Measurements from ENCODE around the gene LSR. TPM values are rescaled to one million over a fixed set of nuclear protein-coding genes. Genes with fewer than 3 reads are reported as not detected.

LSR gene
- total RNA-seq, 4 donors from 2014 or later: 2.5 to 11.4 (median 5.2) TPM

DNA sequence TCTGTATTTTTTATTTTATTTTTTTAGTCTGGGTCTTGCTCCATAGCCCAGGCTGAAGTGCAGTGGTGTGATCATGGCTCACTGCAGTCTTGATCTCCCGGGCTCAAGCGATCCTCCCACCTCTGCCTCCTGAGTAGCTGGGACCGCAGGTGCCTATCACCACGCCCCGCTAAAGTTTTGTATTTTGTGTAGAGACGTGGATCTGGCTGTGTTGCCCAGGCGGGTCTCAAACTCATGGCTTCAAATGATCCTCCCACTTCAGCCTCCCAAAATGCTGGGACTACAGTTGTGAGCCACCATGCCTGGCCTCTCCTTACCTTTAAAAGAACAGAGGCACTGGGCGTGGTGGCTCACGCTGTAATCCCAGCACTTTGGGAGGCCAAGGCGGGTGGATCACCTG, 38.9 kb downstream of the LSR start:
- intact Hi-C loops (cut with DNase I; ENCODE audit: low total_unique reads): no loop called here

DNA sequence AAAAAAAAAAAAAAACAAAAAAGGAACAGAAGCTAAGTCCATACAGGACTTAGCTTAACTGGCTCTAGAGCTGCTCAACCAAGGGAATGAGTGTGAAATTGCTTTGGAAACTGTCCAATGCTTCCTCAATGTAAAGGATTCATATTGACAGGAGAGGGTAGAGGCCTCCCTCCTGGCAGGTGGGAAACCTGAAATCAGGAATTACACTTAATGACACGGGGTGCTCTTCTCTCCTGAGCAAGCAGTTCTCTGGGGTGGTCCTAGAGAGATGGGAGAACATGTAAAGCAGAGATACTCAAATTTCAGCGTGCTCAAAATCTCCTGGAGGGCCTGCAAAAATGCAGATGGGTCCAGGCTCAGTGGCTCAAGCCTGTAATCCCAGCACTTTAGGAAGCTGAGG, 39.5 kb downstream of the LSR start:
- Histone ChIP-seq H3K9me3 (no peaks in the 10 kb centered on the region), H3K27me3 (peaks cover 1 to 12% (median 7%) of the 10 kb centered on the region in 3 donors), H3K4me1 (no peaks in the 10 kb centered on the region), H3K27ac (no peak overlapping the region), H3K4me3 (no peak overlapping the region), H3K36me3 (no peaks in the 10 kb centered on the region)
- ATAC-seq (no peak), DNase-seq (no peak)
- intact Hi-C loops (cut with DNase I; ENCODE audit: low total_unique reads) (no loop called here), in situ Hi-C loops (cut with MboI; ENCODE audit: low sequenced_read_pairs in 4 of 4) (no loop called here)
- TF ChIP-seq, protein P1, sequence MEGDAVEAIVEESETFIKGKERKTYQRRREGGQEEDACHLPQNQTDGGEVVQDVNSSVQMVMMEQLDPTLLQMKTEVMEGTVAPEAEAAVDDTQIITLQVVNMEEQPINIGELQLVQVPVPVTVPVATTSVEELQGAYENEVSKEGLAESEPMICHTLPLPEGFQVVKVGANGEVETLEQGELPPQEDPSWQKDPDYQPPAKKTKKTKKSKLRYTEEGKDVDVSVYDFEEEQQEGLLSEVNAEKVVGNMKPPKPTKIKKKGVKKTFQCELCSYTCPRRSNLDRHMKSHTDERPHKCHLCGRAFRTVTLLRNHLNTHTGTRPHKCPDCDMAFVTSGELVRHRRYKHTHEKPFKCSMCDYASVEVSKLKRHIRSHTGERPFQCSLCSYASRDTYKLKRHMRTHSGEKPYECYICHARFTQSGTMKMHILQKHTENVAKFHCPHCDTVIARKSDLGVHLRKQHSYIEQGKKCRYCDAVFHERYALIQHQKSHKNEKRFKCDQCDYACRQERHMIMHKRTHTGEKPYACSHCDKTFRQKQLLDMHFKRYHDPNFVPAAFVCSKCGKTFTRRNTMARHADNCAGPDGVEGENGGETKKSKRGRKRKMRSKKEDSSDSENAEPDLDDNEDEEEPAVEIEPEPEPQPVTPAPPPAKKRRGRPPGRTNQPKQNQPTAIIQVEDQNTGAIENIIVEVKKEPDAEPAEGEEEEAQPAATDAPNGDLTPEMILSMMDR (IDR thresholded peaks at IDR 0.05 in 4 of 5, conservative IDR thresholded peaks at IDR 0.05 in 1 of 5): no peak
- no peak for TF ChIP-seq POLR2A (IDR thresholded peaks at IDR 0.05)

More for the DNA sequence above, 38.9 kb downstream of the LSR start:
- H3K36me3 ChIP-seq: no peaks in the 10 kb centered on the region
- in situ Hi-C loops (cut with MboI; ENCODE audit: low sequenced_read_pairs in 4 of 4): no loop called here
- no peak overlapping the region for H3K4me3 ChIP-seq
- no peaks in the 10 kb centered on the region for H3K4me1 ChIP-seq
- H3K27me3 ChIP-seq: peaks cover 0 to 7% (median 6%) of the 10 kb centered on the region in 3 donors
- TF ChIP-seq POLR2A (IDR thresholded peaks at IDR 0.05): no peak
- TF ChIP-seq, protein P1 (IDR thresholded peaks at IDR 0.05 in 4 of 5, conservative IDR thresholded peaks at IDR 0.05 in 1 of 5): no peak
- no peak for ATAC-seq
- H3K27ac ChIP-seq: no peak overlapping the region
- H3K9me3 ChIP-seq: no peaks in the 10 kb centered on the region
- no peak for DNase-seq

DNA sequence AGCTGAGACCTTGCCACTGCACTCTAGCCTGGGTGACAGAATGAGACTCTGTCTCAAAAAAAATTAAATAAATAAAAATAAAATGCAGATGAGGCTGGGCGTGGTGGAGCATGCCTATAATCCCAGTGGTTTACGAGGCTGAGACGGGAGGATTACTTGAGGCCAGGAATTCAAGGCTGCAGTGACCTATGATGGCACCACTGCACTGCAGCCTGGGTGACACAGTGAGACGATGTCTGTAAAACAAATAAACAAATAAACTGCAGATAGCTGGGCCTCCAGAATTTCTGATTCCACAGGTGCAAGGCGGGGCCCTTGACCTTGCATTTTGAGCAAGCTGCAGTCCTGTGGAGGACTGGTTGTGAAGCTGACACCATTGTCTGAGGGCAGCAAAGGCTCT, 40.1 kb downstream of the LSR start:
- Histone ChIP-seq H3K36me3 (no peaks in the 10 kb centered on the region), H3K9me3 (no peaks in the 10 kb centered on the region), H3K27me3 (peaks cover 5 to 18% (median 13%) of the 10 kb centered on the region in 3 donors), H3K4me1 (no peaks in the 10 kb centered on the region), H3K27ac (no peak overlapping the region), H3K4me3 (no peak overlapping the region)
- TF ChIP-seq, protein P1 (IDR thresholded peaks at IDR 0.05 in 4 of 5, conservative IDR thresholded peaks at IDR 0.05 in 1 of 5): no peak
- TF ChIP-seq POLR2A (IDR thresholded peaks at IDR 0.05): no peak
- intact Hi-C loops (cut with DNase I; ENCODE audit: low total_unique reads): no loop called here
- DNase-seq: no peak
- ATAC-seq: no peak
- in situ Hi-C loops (cut with MboI; ENCODE audit: low sequenced_read_pairs in 4 of 4): no loop called here

DNA sequence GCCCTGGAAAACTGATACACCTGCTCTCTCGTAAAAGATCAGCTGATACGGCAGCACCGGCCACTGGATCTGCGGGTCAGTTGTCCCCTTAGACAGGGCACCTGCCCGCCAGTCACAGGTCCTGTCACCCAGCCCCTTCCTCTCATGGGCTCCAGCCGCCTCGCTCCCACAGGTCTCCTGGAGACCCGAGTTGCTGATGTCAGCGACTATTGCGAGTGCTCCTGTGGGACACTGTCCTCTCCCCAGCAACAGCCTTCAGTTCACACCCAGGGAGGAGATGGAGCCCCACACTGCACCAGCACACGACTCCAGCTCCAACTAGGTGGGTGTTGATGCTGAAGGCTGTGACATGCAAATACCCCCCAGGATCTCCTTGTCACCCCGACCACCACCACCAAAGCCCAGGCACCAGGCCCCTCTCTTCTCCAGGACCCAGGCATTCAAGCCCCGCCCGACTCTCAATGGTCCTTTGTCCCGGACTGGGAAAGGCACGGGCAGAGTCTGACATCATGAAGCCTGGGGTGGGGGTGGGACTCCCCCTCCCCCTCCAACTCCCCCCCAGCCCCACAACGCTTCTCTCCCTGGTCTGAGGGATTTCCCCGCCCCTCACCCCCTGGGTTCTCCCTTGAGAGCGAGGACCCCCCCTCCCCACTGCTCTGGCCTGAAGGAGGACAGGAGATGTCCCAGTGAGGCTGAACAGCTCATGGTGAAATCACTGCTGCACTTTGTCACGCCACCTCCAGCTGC, 41.8 kb downstream of the LSR start:
- no peaks in the 10 kb centered on the region for H3K36me3 ChIP-seq
- H3K4me1 ChIP-seq: no peaks in the 10 kb centered on the region
- DNase-seq: no peak
- in situ Hi-C loops (cut with MboI; ENCODE audit: low sequenced_read_pairs in 4 of 4) (no loop called here), intact Hi-C loops (cut with DNase I; ENCODE audit: low total_unique reads) (no loop called here)
- H3K4me3 ChIP-seq: no peak overlapping the region
- TF ChIP-seq, protein P1 (IDR thresholded peaks at IDR 0.05 in 4 of 5, conservative IDR thresholded peaks at IDR 0.05 in 1 of 5): no peak
- no peak for TF ChIP-seq POLR2A (IDR thresholded peaks at IDR 0.05)
- ATAC-seq: no peak
- peaks cover 5 to 23% (median 22%) of the 10 kb centered on the region in 3 donors for H3K27me3 ChIP-seq
- H3K9me3 ChIP-seq: no peaks in the 10 kb centered on the region
- no peak overlapping the region for H3K27ac ChIP-seq
